GM12892 (cell line): ENCODE results near the gene WSCD2.
"Not testable (repeated sequence)": the region's sequence is repeated elsewhere in the genome, so short reads cannot be mapped to it uniquely, and the experiment has no call there.

Source experiments
- DNase-seq: peaks from one replicate; pipeline ENCODE4 v3.0.0; 2011; ENCODE audit not compliant: insufficient read length
- FAIRE-seq: peaks from 2 replicates; lab custom pipeline; 2011; peaks lifted over from hg19 to GRCh38; lab: Jason Lieb, UNC
- POLR2A ChIP-seq: IDR thresholded peaks from 2 replicates; pipeline ENCODE4 v1.6.1; 2011; ENCODE audit warnings: low read depth, low read length, control low read depth
- POLR2AphosphoS5 ChIP-seq: IDR thresholded peaks from 2 replicates; pipeline ENCODE4 v1.6.1; 2011; ENCODE audit warnings: low read depth, low read length, control low read depth
- TAF1 ChIP-seq: IDR thresholded peaks from 2 replicates; pipeline ENCODE4 v1.6.1; 2011; ENCODE audit warnings: low read depth, mild to moderate bottlenecking, control low read depth, low read length, borderline replicate concordance

WSCD2 gene

GRCh38 chr12:108211157-108211556 lies 82.1 kb downstream of the WSCD2 start:
- no peak for TF ChIP-seq POLR2A
- no peak for TF ChIP-seq TAF1
- no peak for TF ChIP-seq POLR2AphosphoS5
- DNase-seq (no peak), FAIRE-seq (no peak)

DNA sequence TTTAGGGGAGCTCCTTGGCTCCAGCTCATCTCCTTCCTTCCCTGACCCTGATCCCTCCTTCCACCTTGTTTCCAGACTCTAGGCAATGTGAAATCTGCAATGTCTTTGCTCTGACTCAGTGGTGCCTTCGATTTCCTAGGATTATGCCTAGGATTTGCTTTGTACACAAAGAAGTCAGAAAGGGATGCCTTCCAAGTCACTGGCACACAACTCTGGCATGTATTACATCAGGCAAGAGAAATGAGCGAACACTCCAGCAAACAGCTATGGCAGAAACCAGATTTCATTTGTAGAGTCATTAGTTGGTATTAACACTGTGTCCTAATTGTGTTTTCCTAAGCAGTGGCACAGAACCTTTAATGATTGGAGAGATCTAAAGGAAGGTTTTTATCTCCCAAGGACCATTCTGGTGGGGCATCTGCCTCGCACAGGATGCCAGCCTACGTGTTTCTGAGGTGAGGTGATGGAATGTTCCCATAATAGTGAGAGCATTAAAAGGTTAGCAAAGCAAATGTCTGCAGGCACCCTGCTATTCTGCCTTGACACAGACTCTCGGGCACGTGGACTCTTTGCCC lies 84.9 kb downstream of the WSCD2 start:
- TF ChIP-seq TAF1 (no peak), POLR2AphosphoS5 (no peak), POLR2A (no peak)
- FAIRE-seq (no peak), DNase-seq (no peak)

GRCh38 chr12:108214486-108214885 lies 85.4 kb downstream of the WSCD2 start:
- DNase-seq (peak; percentile 29), FAIRE-seq (no peak)
- TF ChIP-seq POLR2A = no peak
- no peak for TF ChIP-seq POLR2AphosphoS5
- no peak for TF ChIP-seq TAF1

DNA sequence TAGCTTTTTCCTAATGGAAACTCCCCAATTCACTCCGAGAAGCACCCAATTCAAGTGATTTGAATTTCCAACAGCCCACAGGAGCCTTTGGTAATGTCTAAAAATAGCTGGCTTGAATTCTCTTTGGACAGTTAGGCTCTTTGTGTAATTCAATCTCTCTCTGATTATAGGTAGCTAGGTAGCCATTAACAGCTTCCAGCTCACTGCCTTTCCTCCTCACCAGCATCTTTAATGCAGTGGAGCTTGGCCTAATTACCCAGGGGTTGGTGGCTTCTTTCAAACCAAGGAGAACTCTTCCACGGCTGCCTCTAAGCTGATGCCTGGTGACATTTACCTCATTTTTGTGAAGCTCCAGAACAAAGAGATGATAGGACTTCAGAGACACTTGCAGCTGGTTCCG lies 86.4 kb downstream of the WSCD2 start:
- FAIRE-seq (no peak), DNase-seq (no peak)
- TF ChIP-seq POLR2A = no peak
- no peak for TF ChIP-seq TAF1
- no peak for TF ChIP-seq POLR2AphosphoS5

GRCh38 chr12:108218921-108219320 lies 89.8 kb downstream of the WSCD2 start:
- no peak for FAIRE-seq
- no peak for TF ChIP-seq POLR2A
- no peak for TF ChIP-seq POLR2AphosphoS5
- TF ChIP-seq TAF1 = no peak
- DNase-seq = no peak

- DNase-seq = not testable (repeated sequence)
These were observed 96.0 kb downstream of the WSCD2 start for GRCh38 chr12:108225101-108225500.

GRCh38 chr12:108226866-108227265 lies 97.8 kb downstream of the WSCD2 start:
- DNase-seq = no peak
- no peak for TF ChIP-seq POLR2AphosphoS5
- TF ChIP-seq TAF1 = no peak
- TF ChIP-seq POLR2A = no peak
- FAIRE-seq = no peak

More at GRCh38 chr12:108225101-108225500, 96.0 kb downstream of the WSCD2 start:
- FAIRE-seq = not testable (repeated sequence)

- TF ChIP-seq POLR2A = no peak
- no peak for TF ChIP-seq POLR2AphosphoS5
- no peak for TF ChIP-seq TAF1
- DNase-seq (no peak), FAIRE-seq (no peak)
These were observed 99.7 kb downstream of the WSCD2 start for GRCh38 chr12:108228746-108229145.

- FAIRE-seq (no peak), DNase-seq (no peak)
- TF ChIP-seq POLR2AphosphoS5 = no peak
These were observed 102.2 kb downstream of the WSCD2 start for GRCh38 chr12:108231109-108231905.

- DNase-seq = no peak
- no peak for FAIRE-seq
- no peak for TF ChIP-seq POLR2A
These were observed 102.9 kb downstream of the WSCD2 start for GRCh38 chr12:108231909-108232434.

DNA sequence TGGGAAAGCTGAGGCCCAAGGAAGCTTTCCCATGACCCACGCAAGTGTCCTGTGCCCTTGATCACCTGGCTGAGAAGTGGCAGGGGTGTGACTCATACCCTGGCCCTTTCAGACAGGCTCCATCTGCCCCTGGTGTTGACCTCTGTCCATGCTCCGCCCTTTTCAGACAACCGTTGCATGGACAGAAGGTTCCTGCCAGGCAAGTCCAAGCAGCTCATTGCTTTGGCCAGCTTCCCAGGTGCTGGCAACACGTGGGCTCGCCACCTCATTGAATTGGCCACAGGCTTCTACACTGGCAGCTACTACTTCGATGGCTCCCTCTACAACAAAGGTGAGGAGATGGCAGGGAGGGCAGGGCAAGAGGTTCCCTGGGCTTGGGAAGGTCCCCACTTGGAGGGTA lies 103.5 kb downstream of the WSCD2 start:
- no peak for FAIRE-seq
- no peak for TF ChIP-seq POLR2A
- no peak for TF ChIP-seq POLR2AphosphoS5
- TF ChIP-seq TAF1 = no peak

DNA sequence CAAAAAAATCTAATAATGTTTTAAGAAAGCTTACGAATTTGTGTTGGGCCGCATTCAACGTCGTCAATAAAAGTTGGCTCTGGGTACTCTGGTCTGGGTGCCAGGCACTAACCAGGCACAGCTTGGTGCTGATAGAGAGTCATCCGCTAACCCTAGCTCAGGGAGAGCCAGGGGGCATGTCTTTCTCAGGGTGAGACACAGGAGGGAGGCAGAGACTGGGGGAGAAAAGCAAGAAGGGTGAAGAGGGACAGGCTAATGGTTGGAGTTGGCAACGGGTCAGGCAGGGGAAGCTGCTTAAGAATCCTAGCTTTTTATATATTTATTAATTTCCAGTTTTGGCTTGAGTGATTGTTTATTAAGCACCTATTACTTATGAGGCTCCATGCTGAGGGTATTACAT lies 105.1 kb downstream of the WSCD2 start:
- TF ChIP-seq TAF1 (no peak), POLR2AphosphoS5 (no peak), POLR2A (no peak)
- DNase-seq (no peak), FAIRE-seq (no peak)

More for the DNA sequence above, 103.5 kb downstream of the WSCD2 start:
- no peak for DNase-seq
